Keratinocyte (primary cell): ENCODE data around the gene CTIF. TPM values are rescaled to one million over a fixed set of nuclear protein-coding genes. Genes with fewer than 3 reads are reported as not detected.

Source experiments
- DNase-seq: peaks from one replicate; pipeline ENCODE4 v3.0.0-alpha.2; 2011; ENCODE audit warnings: low read depth, missing footprints, low spot score
- FAIRE-seq: peaks from 2 replicates; lab custom pipeline; 2011; peaks lifted over from hg19 to GRCh38; lab: Jason Lieb, UNC
- H2AFZ ChIP-seq: 2 replicates; pipeline ENCODE4 v1.6.0; 2012; ENCODE audit warnings: low read length, control low read depth, inconsistent platforms; ENCODE audit not compliant: control insufficient read depth
- H3K27ac ChIP-seq: 2 replicates; pipeline ENCODE4 v1.5.1; 2011; ENCODE audit warnings: low read length; ENCODE audit not compliant: control insufficient read depth, insufficient read depth
- H3K27me3 ChIP-seq: 3 replicates; pipeline ENCODE4 v1.6.0; 2011; ENCODE audit warnings: low read length; ENCODE audit not compliant: control insufficient read depth, insufficient read depth; ENCODE audit errors: extremely low read depth
- H3K36me3 ChIP-seq, 2 experiments: 2 replicates in 1 of 2; 3 replicates in 1 of 2; pipeline ENCODE4 v1.5.1; 2011; ENCODE audit warnings: low read length in 2 of 2, mild to moderate bottlenecking in 1 of 2; ENCODE audit not compliant: control insufficient read depth in 2 of 2, insufficient read depth in 2 of 2; ENCODE audit errors: extremely low read depth in 1 of 2
- H3K4me1 ChIP-seq: 3 replicates; pipeline ENCODE4 v1.5.1; 2011; ENCODE audit warnings: low read length; ENCODE audit not compliant: control insufficient read depth, insufficient read depth; ENCODE audit errors: extremely low read depth
- H3K4me2 ChIP-seq: 3 replicates; pipeline ENCODE4 v1.6.0; 2011; ENCODE audit warnings: low read depth, low read length; ENCODE audit not compliant: control insufficient read depth, insufficient read depth; ENCODE audit errors: extremely low read depth
- H3K4me3 ChIP-seq, 3 experiments: fragments of 200-600 bp in 1 of 3; sonication (generic) in 1 of 3; 2 replicates in 2 of 3; 3 replicates in 1 of 3; pipeline ENCODE4 v1.5.1; 2011 to 2016; ENCODE audit warnings: low read length in 3 of 3, mild to moderate bottlenecking in 3 of 3, control low read depth in 2 of 3, inconsistent platforms in 1 of 3, low read depth in 1 of 3, mixed read lengths in 1 of 3, mixed run types in 1 of 3, moderate library complexity in 1 of 3; ENCODE audit not compliant: control insufficient read depth in 2 of 3, insufficient read depth in 2 of 3; ENCODE audit errors: extremely low read depth in 1 of 3
- H3K79me2 ChIP-seq: 2 replicates; pipeline ENCODE4 v1.6.0; 2012; ENCODE audit warnings: low read length; ENCODE audit not compliant: control insufficient read depth, insufficient read depth
- H3K9ac ChIP-seq: 3 replicates; pipeline ENCODE4 v1.6.0; 2011; ENCODE audit warnings: low read length; ENCODE audit not compliant: control insufficient read depth, insufficient read depth; ENCODE audit errors: extremely low read depth
- H3K9me1 ChIP-seq: 3 replicates; pipeline ENCODE4 v1.6.0; 2011; ENCODE audit warnings: low read length; ENCODE audit not compliant: control insufficient read depth, insufficient read depth; ENCODE audit errors: extremely low read depth
- H3K9me3 ChIP-seq: 2 replicates; pipeline ENCODE4 v1.5.1; 2012; ENCODE audit warnings: low read depth, low read length; ENCODE audit not compliant: control insufficient read depth
- H4K20me1 ChIP-seq: 3 replicates; pipeline ENCODE4 v1.6.0; 2011; ENCODE audit warnings: low read length; ENCODE audit not compliant: control insufficient read depth, insufficient read depth; ENCODE audit errors: extremely low read depth
- EZH2 ChIP-seq: IDR thresholded peaks from one replicate; pipeline ENCODE4 v1.6.1; 2012; ENCODE audit warnings: inconsistent platforms, mild to moderate bottlenecking, low read length, moderate library complexity
- dilution Hi-C: fragments of 300-500 bp; cut with MboI; formaldehyde crosslinking; loops from one replicate; pipeline ENCODE4 v1.7.0; 2020; ENCODE audit warnings: low sequenced_read_pairs; ENCODE audit not compliant: extremely low pct_ligation_motif_present
- polyA plus RNA-seq, 5 experiments: library from polyadenylated mRNA; depleted of rRNA in 3 of 5; stranded (reverse) in 3 of 5; stranded (forward) in 1 of 5; unstranded in 1 of 5; fragments of >200 nt; gene quantifications; 1 replicate in 1 of 5; 2 replicates in 3 of 5; 3 replicates in 1 of 5; pipeline versions ENCODE4 v1.2.1 to v1.2.3, GENCODE V29; 2011 to 2012; ENCODE audit warnings: missing spikeins in 2 of 5, low read depth in 1 of 5, low replicate concordance in 1 of 5
- TF ChIP-seq, protein P1 (sequence below), 3 experiments: IDR thresholded peaks in 1 of 3; conservative IDR thresholded peaks in 1 of 3; optimal IDR thresholded peaks in 1 of 3; 2 replicates in 2 of 3; 3 replicates in 1 of 3; pipeline versions ENCODE3 to v1.5.1; 2011; ENCODE audit warnings: low read length in 3 of 3, mild to moderate bottlenecking in 3 of 3, moderate library complexity in 2 of 3, control low read depth in 1 of 3, inconsistent platforms in 1 of 3; ENCODE audit not compliant: insufficient read depth in 2 of 3; ENCODE audit errors: extremely low read depth in 1 of 3

The CTIF gene
- polyA plus RNA-seq, 1 donor (not counting 4 experiments of a cell fraction or from before 2014, with no cell fraction given) = 15.0 TPM

GRCh38 chr18:48790869-48791635 is 252.2 kb downstream of the CTIF start:
- H3K36me3 ChIP-seq = peaks cover 0 to 6% of the 10 kb centered on the region in 2 experiments
- H3K4me3 ChIP-seq = no peak overlapping the region
- no peak overlapping the region for H3K9ac ChIP-seq
- H3K27ac ChIP-seq = no peak overlapping the region
- no peak overlapping the region for H2AFZ ChIP-seq
- no peaks in the 10 kb centered on the region for H3K9me3 ChIP-seq
- no peaks in the 10 kb centered on the region for H3K79me2 ChIP-seq
- H3K27me3 ChIP-seq = no peaks in the 10 kb centered on the region
- H3K9me1 ChIP-seq = no peaks in the 10 kb centered on the region
- H3K4me1 ChIP-seq = no peaks in the 10 kb centered on the region
- no peaks in the 10 kb centered on the region for H4K20me1 ChIP-seq
- dilution Hi-C loops = no loop called here
- no peak for DNase-seq
- TF ChIP-seq EZH2 = no peak
- TF ChIP-seq, protein P1, sequence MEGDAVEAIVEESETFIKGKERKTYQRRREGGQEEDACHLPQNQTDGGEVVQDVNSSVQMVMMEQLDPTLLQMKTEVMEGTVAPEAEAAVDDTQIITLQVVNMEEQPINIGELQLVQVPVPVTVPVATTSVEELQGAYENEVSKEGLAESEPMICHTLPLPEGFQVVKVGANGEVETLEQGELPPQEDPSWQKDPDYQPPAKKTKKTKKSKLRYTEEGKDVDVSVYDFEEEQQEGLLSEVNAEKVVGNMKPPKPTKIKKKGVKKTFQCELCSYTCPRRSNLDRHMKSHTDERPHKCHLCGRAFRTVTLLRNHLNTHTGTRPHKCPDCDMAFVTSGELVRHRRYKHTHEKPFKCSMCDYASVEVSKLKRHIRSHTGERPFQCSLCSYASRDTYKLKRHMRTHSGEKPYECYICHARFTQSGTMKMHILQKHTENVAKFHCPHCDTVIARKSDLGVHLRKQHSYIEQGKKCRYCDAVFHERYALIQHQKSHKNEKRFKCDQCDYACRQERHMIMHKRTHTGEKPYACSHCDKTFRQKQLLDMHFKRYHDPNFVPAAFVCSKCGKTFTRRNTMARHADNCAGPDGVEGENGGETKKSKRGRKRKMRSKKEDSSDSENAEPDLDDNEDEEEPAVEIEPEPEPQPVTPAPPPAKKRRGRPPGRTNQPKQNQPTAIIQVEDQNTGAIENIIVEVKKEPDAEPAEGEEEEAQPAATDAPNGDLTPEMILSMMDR (optimal IDR thresholded peaks at IDR 0.05 in 1 of 3, IDR thresholded peaks at IDR 0.05 in 1 of 3, conservative IDR thresholded peaks at IDR 0.05 in 1 of 3; ENCODE audit: extremely low read depth in 1 of 3, insufficient read depth in 2 of 3, low read length in 3 of 3) = no peak
- H3K4me2 ChIP-seq = no peak overlapping the region
- no peak for FAIRE-seq

DNA sequence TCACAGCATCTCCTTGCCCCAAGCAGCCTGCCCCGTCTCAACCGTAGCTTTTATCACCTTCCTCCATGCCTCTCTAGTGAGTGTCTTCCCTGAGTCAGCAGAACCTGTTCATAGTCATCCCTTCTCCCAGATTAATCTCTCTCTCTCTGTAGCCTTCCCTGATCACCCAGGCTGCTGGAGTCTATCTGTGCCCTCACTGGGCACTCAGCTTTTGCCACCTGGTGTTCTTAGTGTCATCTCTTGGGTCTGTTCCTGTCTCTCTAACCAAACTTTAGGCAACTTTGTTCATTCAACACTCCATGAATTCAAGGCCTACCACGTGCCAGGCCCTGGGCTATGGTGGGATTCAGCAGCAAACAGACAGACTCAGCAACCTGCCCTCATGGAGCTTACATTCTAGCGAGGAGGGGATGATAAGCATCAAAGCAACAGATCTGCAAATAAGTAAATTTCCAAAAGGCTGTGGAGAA is 252.8 kb downstream of the CTIF start:
- peak; percentile 59 for FAIRE-seq
- H3K27ac ChIP-seq = no peak overlapping the region

More for the DNA sequence above, 252.8 kb downstream of the CTIF start:
- no peaks in the 10 kb centered on the region for H3K4me1 ChIP-seq
- H3K9ac ChIP-seq = no peak overlapping the region
- H3K27me3 ChIP-seq = no peaks in the 10 kb centered on the region
- no peak overlapping the region for H3K4me3 ChIP-seq
- no peaks in the 10 kb centered on the region for H3K79me2 ChIP-seq
- no peak overlapping the region for H2AFZ ChIP-seq
- peaks cover 5 to 7% of the 10 kb centered on the region in 2 experiments for H3K36me3 ChIP-seq
- H3K4me2 ChIP-seq = no peak overlapping the region
- H3K9me1 ChIP-seq = no peaks in the 10 kb centered on the region
- dilution Hi-C loops = no loop called here
- H3K9me3 ChIP-seq = no peaks in the 10 kb centered on the region
- TF ChIP-seq, protein P1 (optimal IDR thresholded peaks at IDR 0.05 in 1 of 3, IDR thresholded peaks at IDR 0.05 in 1 of 3, conservative IDR thresholded peaks at IDR 0.05 in 1 of 3; ENCODE audit: extremely low read depth in 1 of 3, insufficient read depth in 2 of 3, low read length in 3 of 3) = no peak
- no peak for TF ChIP-seq EZH2
- no peaks in the 10 kb centered on the region for H4K20me1 ChIP-seq
- peak; percentile 13 for DNase-seq
